Kidney (tissue), 14 donors: ENCODE data around the gene ZFTA. TPM values are rescaled to one million over a fixed set of nuclear protein-coding genes. Genes with fewer than 3 reads are reported as not detected.

Experiments
- DNase-seq, 5 donors: peaks; one replicate each; pipeline ENCODE4 v3.0.0-alpha.2; 2013 to 2020
- FAIRE-seq: peaks from 2 replicates; lab custom pipeline; 2012; peaks lifted over from hg19 to GRCh38; lab: Jason Lieb, UNC
- H3K27ac ChIP-seq, 2 donors: one replicate each; pipeline ENCODE4 v1.7.0; 2013; ENCODE audit warnings: low read depth in 2 of 2, low read length in 2 of 2, inconsistent platforms in 1 of 2
- H3K27me3 ChIP-seq: one replicate; pipeline ENCODE4 v1.7.1; 2013; ENCODE audit warnings: low read length, inconsistent platforms; ENCODE audit not compliant: control insufficient read depth, insufficient read depth
- H3K36me3 ChIP-seq, 3 donors: one replicate each; pipeline versions ENCODE4 v1.7.0 to v1.7.1; 2013; ENCODE audit warnings: low read length in 3 of 3, control low read depth in 1 of 3, inconsistent platforms in 1 of 3; ENCODE audit not compliant: insufficient read depth in 3 of 3, control insufficient read depth in 2 of 3
- H3K4me1 ChIP-seq, 3 donors: one replicate each; pipeline versions ENCODE4 v1.7.0 to v1.7.1; 2013; ENCODE audit warnings: low read length in 3 of 3, inconsistent platforms in 1 of 3, low read depth in 1 of 3; ENCODE audit not compliant: control insufficient read depth in 2 of 3, insufficient read depth in 2 of 3
- H3K4me3 ChIP-seq, 3 donors: one replicate each; pipeline versions ENCODE4 v1.7.0 to v1.8.1; 2013; ENCODE audit warnings: low read length in 3 of 3, control low read depth in 1 of 3, inconsistent platforms in 1 of 3
- H3K9ac ChIP-seq, 3 donors: one replicate each; pipeline versions ENCODE4 v1.7.0 to v1.7.1; 2013; ENCODE audit warnings: low read length in 3 of 3, control low read depth in 1 of 3, inconsistent platforms in 1 of 3
- H3K9me3 ChIP-seq, 3 donors: one replicate each; pipeline versions ENCODE4 v1.7.0 to v1.7.1; 2013; ENCODE audit warnings: low read length in 3 of 3, control low read depth in 1 of 3, inconsistent platforms in 1 of 3; ENCODE audit not compliant: control insufficient read depth in 2 of 3, insufficient read depth in 1 of 3
- CTCF ChIP-seq: IDR thresholded peaks from 3 replicates; pipeline ENCODE4 v1.5.1; 2012; ENCODE audit warnings: mild to moderate bottlenecking, moderate library complexity, borderline replicate concordance; ENCODE audit not compliant: insufficient read depth; ENCODE audit errors: extremely low read depth
- intact Hi-C: fragments of 100-400 bp; cut with DNase I; formaldehyde crosslinking; loops from one replicate; pipeline ENCODE4 v1.11.1; 2022
- polyA plus RNA-seq: library from polyadenylated mRNA; stranded (reverse); fragments of 350-450 nt; fragmentation: Illumina TruSeq; extraction: RNeasy Lipid Tissue Mini Kit (QIAGEN cat#74804); gene quantifications from one replicate; pipeline ENCODE4 v1.2.3, GENCODE V29; 2014; ENCODE audit warnings: low read depth, low replicate concordance; ENCODE audit not compliant: insufficient read depth
- total RNA-seq: library from RNA; stranded (reverse); fragmentation: NEBNext Ultra II Directional; extraction: Animal tissue kit (Norgen Biotek cat#: 25700); gene quantifications from one replicate; pipeline ENCODE4 v1.2.1, GENCODE V29; 2021
- donor health status: control.
- donor health status: control.
- donor health status: control.
- donor health status: control.
- donor health status: control.
- donor health status: DM: yes; HTN: yes; CAD: no.
- donor health status: Normal renal cell carcinoma (clear cell type).

ZFTA gene
- total and polyA plus RNA-seq, 2 donors from 2014 or later: 10.8 to 14.4 TPM

- DNase-seq (no peak), FAIRE-seq (no peak)
- no peak for TF ChIP-seq CTCF
- Histone ChIP-seq H3K9ac (no peak overlapping the region), H3K4me1 (peaks cover 0 to 16% (median 3%) of the 10 kb centered on the region in 3 donors), H3K9me3 (no peaks in the 10 kb centered on the region), H3K36me3 (peaks cover 6 to 17% (median 9%) of the 10 kb centered on the region in 3 donors), H3K27ac (no peak overlapping the region), H3K4me3 (no peak overlapping the region), H3K27me3 (no peaks in the 10 kb centered on the region)
- intact Hi-C loops: no loop called here
Measured at GRCh38 chr11:63816166-63816565, 47.6 kb upstream of the ZFTA start.

GRCh38 chr11:63814383-63814736 is 45.8 kb upstream of the ZFTA start:
- intact Hi-C loops: no loop called here
- H3K27ac ChIP-seq: no peak overlapping the region
- peak overlapping the region; percentile 45 to 84 (median 77) for H3K4me3 ChIP-seq
- TF ChIP-seq CTCF: no peak
- H3K9me3 ChIP-seq: no peaks in the 10 kb centered on the region
- no peak for FAIRE-seq
- peaks cover 0 to 16% (median 3%) of the 10 kb centered on the region in 3 donors for H3K4me1 ChIP-seq
- H3K9ac ChIP-seq: peak overlapping the region; percentile 49 to 78 (median 54)
- DNase-seq: peak in 1 of 5 donors; percentile 27
- peaks cover 0 to 10% (median 3%) of the 10 kb centered on the region in 3 donors for H3K36me3 ChIP-seq
- no peaks in the 10 kb centered on the region for H3K27me3 ChIP-seq

- Histone ChIP-seq H3K36me3 (peaks cover 0 to 10% (median 3%) of the 10 kb centered on the region in 3 donors), H3K27ac (peak overlapping the region; percentile 67 to 79), H3K4me1 (peaks cover 0 to 16% (median 3%) of the 10 kb centered on the region in 3 donors), H3K27me3 (no peaks in the 10 kb centered on the region), H3K9me3 (no peaks in the 10 kb centered on the region), H3K9ac (peak overlapping the region; percentile 49 to 89 (median 54)), H3K4me3 (peak overlapping the region; percentile 68 to 84 (median 77))
- TF ChIP-seq CTCF: no peak
- DNase-seq (peak; percentile 64 to 82 (median 81)), FAIRE-seq (no peak)
- intact Hi-C loops: no loop called here
Measured at GRCh38 chr11:63813563-63814382, 45.2 kb upstream of the ZFTA start.
